HG03457 (cell line): ENCODE measurements around the gene RGS16.
A peak's percentile ranks its signal among the peaks of the same experiment; 100 is the strongest.

Source experiments
- ATAC-seq: cut with Tn5 transposase; IDR thresholded peaks from one replicate; pipeline ENCODE4 v1.9.1; 2021; ENCODE audit warnings: moderate number of reproducible peaks; ENCODE audit not compliant: unreplicated experiment

RGS16 gene

DNA sequence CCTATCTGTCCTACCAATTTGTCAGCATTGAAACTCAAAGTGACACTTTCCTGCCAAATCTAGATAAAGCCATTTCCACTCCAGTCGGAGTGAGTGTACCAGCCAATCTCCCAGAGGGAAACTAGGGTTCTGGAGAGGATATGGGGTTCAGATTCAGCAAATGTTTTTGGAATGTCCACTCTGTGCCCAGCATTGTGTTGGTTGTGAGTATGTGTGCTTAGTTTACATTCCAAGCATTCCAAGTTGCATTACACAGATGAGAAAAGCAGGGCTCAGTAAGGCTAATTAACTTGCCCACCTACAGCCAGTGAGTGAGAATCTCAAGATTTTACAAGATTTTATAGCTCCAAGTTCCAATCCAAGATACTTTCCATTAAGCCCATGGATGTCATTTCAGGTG, 26.4 kb upstream of the RGS16 start:
- no peak for ATAC-seq

GRCh38 chr1:182629499-182630096, 25.4 kb upstream of the RGS16 start:
- peak; percentile 56 for ATAC-seq

DNA sequence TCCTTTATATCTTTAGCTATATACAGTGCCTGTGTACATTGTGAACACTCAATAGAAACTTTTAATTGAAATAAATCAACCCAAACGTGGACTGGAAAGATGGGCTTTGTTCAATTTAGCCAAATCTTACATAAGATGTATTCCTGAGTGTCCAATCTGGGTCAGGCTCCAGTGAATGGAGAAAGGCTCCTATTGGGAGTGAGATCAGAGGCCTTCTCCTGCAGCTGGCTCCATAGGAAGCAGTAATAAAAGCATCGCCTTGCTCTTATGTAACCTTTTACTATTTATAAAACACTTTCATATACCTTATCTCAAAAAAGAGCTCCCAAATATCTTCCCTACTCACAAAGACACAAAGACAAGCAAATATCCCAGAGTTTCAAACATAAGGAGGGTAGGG, 24.9 kb upstream of the RGS16 start:
- no peak for ATAC-seq

- ATAC-seq, result no peak
These were observed 24.5 kb upstream of the RGS16 start for GRCh38 chr1:182628657-182629056.

DNA sequence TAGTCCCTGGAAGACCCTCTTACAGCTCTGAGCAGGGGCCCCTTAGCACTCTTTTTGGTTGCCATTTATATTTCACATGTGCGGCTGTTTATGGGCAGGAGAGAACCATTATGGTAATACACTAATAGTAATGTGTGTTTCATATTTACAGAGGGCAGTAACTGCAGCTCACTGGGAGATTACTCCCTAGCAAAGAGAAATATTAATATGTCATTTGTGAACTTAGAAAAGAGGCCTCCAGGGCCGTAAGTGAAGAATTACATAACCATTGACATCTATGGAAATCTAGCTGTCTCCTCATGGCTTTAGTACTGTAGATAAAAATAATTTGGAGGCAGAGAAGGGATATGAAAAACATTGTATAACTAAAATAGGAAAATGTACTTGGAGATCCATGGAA, 23.4 kb upstream of the RGS16 start:
- ATAC-seq, result no peak

GRCh38 chr1:182626527-182626926, 22.3 kb upstream of the RGS16 start:
- ATAC-seq, result no peak

GRCh38 chr1:182625719-182626504, 21.7 kb upstream of the RGS16 start:
- no peak for ATAC-seq

GRCh38 chr1:182625024-182625423, 20.8 kb upstream of the RGS16 start:
- no peak for ATAC-seq

DNA sequence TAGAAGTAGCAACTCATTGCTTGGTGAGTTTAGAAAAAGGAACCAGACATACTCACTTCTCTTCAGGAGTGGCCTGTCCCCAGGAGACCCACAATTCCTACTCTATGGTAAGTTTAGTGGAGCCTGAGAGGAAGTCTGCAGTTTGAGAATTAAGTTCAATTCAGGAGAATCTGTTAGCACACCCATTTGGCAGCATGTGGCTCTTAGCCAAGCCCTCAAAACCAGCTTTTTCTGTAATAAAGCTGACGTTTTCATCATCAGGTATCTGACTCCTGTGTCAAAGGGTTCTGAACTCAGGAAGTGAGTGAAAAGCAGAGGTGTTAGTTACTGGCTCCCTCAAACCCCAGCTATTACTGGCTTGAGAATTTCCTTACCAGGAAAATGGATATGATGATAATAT, 20.4 kb upstream of the RGS16 start:
- no peak for ATAC-seq

DNA sequence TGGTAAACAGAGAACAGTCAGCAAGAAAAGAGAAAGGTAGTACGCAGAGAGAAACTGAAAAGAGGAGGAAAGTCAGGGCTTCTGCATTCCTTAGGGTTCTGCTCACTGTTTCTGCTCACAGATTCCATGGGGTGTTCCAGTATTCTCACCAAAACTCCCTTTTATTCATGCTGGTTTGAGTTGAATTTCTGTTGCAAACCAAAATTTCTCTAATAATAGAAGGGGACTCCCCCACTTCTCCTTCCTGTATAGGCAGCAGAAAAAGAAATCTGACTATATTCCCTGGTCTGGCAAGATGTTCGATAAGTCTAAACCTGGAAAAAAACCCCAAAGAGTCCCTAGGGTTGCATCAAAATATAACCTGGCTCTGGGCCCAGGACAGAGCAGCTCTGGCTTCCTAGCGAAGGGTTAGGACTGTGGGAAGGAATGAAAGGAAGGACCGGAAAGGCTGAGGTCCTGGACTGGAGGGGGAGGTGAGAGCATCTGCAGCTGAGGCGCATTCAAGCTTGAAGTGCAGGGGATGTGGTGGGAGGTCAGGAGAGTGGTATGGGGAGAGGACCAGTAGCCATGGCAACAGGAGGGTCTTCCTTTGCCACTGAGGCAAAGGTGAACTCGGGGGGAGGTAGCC, 18.8 kb upstream of the RGS16 start:
- ATAC-seq, result no peak

DNA sequence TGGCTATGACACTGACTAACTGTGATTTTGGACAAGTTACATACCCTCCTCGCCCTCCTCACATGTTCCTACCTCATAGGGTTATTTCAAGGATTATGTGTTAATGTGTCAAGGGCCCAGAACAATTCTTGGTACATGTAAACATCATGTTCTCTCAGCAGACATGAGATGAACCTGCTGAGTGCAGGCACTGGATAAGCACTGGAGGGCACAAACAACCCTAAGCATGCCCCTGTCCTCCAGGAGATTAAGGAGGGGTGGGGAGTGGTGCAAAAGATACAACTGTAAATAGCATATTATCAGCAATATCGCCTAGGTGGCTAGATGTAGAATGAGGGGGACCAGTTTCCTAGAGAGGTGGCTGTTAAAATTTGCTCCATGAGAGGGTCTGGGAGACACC, 17.7 kb upstream of the RGS16 start:
- ATAC-seq, result no peak

GRCh38 chr1:182620924-182621585, 16.9 kb upstream of the RGS16 start:
- ATAC-seq, result no peak

DNA sequence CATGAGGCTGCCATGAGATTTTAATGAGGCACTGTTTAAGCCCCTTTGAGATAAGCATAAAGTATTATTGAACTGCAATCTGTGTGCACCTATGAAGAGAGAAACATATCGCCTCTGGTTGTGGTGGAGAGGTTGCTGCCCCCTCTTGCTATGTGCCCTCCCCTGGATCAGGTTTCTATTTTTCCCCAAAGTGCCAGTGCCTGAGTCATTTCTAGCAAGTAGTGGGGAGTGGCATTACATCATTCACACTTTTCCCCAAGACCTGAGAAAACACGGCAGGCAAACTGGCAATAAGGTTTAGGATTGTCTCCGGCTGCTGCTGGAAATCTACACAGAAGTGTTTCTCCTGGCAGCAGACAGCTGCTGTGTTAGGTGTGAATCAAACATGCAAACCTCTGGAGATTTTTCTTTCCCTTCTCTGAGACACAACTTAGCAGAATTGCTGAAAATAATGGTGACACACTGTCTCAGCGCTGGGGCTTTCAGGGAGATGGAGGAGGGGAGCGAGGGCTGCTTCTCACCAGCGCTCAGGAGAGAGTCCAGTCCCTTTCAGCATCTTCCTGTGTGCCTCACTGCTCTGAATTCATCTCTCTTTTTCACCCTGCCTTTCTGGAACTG, 13.7 kb upstream of the RGS16 start:
- ATAC-seq, result no peak

- ATAC-seq, result no peak
These were observed 12.8 kb upstream of the RGS16 start for GRCh38 chr1:182617014-182617429.

- ATAC-seq, result peak; percentile 68
These were observed 12.2 kb upstream of the RGS16 start for GRCh38 chr1:182616130-182617013.

GRCh38 chr1:182615468-182616129, 11.4 kb upstream of the RGS16 start:
- ATAC-seq, result peak; percentile 15

- no peak for ATAC-seq
These were observed 10.7 kb upstream of the RGS16 start for GRCh38 chr1:182614796-182615454.

DNA sequence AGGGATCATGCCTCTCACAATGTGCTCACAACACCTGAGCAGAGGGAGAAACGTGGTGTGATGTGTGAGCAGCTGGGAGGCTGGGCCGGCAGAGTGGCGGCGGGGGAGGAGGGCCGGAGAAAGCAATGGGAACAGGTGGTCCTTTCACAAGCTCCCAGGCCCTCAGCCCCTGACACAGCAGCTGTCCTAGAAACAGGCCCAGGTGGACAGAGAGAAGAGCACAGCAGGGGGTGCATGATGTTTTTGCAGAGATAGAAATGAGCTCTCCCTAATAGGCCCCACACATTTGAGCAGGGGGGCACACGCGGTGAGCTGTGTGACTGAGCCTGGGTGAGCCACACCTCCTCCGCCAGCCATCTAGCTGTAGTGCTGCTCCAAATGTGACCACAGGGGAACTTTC, 7.6 kb upstream of the RGS16 start:
- ATAC-seq, result no peak

GRCh38 chr1:182611326-182611725, 7.1 kb upstream of the RGS16 start:
- no peak for ATAC-seq
